ENCODE data around the gene SLITRK3. TPM values are rescaled to one million over a fixed set of nuclear protein-coding genes. Genes with fewer than 3 reads are reported as not detected.

The SLITRK3 gene
- total and polyA plus RNA-seq, 2 of the 13 experiments (the other 11 are each of a cell fraction or from before 2014, with no cell fraction given), result not detected

- intact Hi-C loops (cut with micrococcal nuclease; ENCODE audit: unreplicated experiment), result no loop called here
- Histone ChIP-seq H3K27me3 (ENCODE audit: control insufficient read depth in 1 of 2, insufficient read depth in 2 of 2, low read length in 2 of 2) (no peaks in the 10 kb centered on the region), H3K79me2 (ENCODE audit: insufficient read depth, low read length) (no peaks in the 10 kb centered on the region), H3K36me3 (replicated peaks in 1 of 2; ENCODE audit: control insufficient read depth in 1 of 2, insufficient read depth in 2 of 2, low read length in 2 of 2) (no peaks in the 10 kb centered on the region), H3K27ac (ENCODE audit: extremely low read length, insufficient read depth, low read length) (no peak overlapping the region), H3K4me2 (ENCODE audit: low read depth, low read length) (no peak overlapping the region), H3K9ac (ENCODE audit: insufficient read depth, low read depth, low read length) (no peak overlapping the region), H3K4me3 (replicated peaks in 1 of 3; ENCODE audit: insufficient read depth in 1 of 3, low read depth in 2 of 3, low read length in 3 of 3) (no peak overlapping the region), H3K9me3 (ENCODE audit: low read length) (no peaks in the 10 kb centered on the region), H4K20me1 (ENCODE audit: insufficient read depth, low read length) (no peaks in the 10 kb centered on the region), H3K4me1 (ENCODE audit: insufficient read depth, low read length) (no peaks in the 10 kb centered on the region), H2AFZ (ENCODE audit: low read length) (no peak overlapping the region)
- BruUV-seq (replicated peaks), result no TSS peak
- 11% methylated on average over 5 of the region's 6 CpGs for WGBS (ENCODE audit: low lambda C conversion rate)
- ChIA-PET POLR2A (no interaction called here), CTCF (ENCODE audit: low intra/inter-chr PET ratio, low total read pairs) (no interaction called here)
- no peak for DNase-seq (ENCODE audit: low spot score)
- ATAC-seq, result no peak
- in situ Hi-C loops (cut with HindIII; ENCODE audit: extremely low pct_ligation_motif_present, low pct_unique_long_range_greater_than_20kb), result no loop called here
- TF ChIP-seq AKNA (CRISPR knock-in tag; IDR thresholded peaks at IDR 0.05; ENCODE audit: borderline replicate concordance) (no peak), KDM2A (CRISPR knock-in tag; IDR thresholded peaks at IDR 0.05; ENCODE audit: borderline replicate concordance, low read depth) (no peak), ZNF598 (CRISPR knock-in tag; IDR thresholded peaks at IDR 0.05; ENCODE audit: borderline replicate concordance) (no peak), ARID4A (CRISPR knock-in tag; IDR thresholded peaks at IDR 0.05; ENCODE audit: borderline replicate concordance) (no peak), ZMAT3 (CRISPR knock-in tag; conservative IDR thresholded peaks at IDR 0.05) (no peak), ZNF691 (CRISPR knock-in tag; IDR thresholded peaks at IDR 0.05; ENCODE audit: borderline replicate concordance, low read depth) (no peak), JUND (CRISPR knock-in tag; IDR thresholded peaks at IDR 0.05) (no peak), ZNF264 (CRISPR knock-in tag; IDR thresholded peaks at IDR 0.05) (no peak), POLR2A (IDR thresholded peaks at IDR 0.05; ENCODE audit: insufficient read depth in 1 of 2, low read depth in 2 of 2, low read length in 2 of 2) (no peak), ZNF256 (CRISPR knock-in tag; conservative IDR thresholded peaks at IDR 0.05) (no peak), ZNF564 (CRISPR knock-in tag; IDR thresholded peaks at IDR 0.05) (no peak), NR2C2 (CRISPR knock-in tag; IDR thresholded peaks at IDR 0.05; ENCODE audit: borderline replicate concordance) (no peak), AHR (CRISPR knock-in tag; IDR thresholded peaks at IDR 0.05) (no peak), ZSCAN22 (CRISPR knock-in tag; IDR thresholded peaks at IDR 0.05) (no peak), MAX (IDR thresholded peaks at IDR 0.05) (no peak)
- FAIRE-seq, result no peak
Observed at GRCh38 chr3:165169368-165169767, 26.8 kb downstream of the SLITRK3 start.

Measured in HepG2 (cell line).